HEK293 (cell line): Measurements from ENCODE around the gene TTN.

Experiments
- MYNN ChIP-seq: fragments of 450-650 bp; formaldehyde crosslinking; IDR thresholded peaks from 2 replicates; pipeline ENCODE4 v1.5.1; 2016; ENCODE audit warnings: missing biosample characterization, missing genetic modification characterization, borderline replicate concordance
- TRIM28 ChIP-seq: IDR thresholded peaks from 2 replicates; pipeline ENCODE4 v1.6.1; 2011; ENCODE audit warnings: low read length, control low read depth, borderline replicate concordance
- ZNF391 ChIP-seq: fragments of 450-650 bp; formaldehyde crosslinking; IDR thresholded peaks from 2 replicates; pipeline ENCODE4 v1.5.1; 2016; ENCODE audit warnings: low read depth, missing biosample characterization, missing genetic modification characterization, borderline replicate concordance
- ZNF621 ChIP-seq: fragments of 450-650 bp; formaldehyde crosslinking; IDR thresholded peaks from 2 replicates; pipeline ENCODE4 v1.5.1; 2017; ENCODE audit warnings: missing biosample characterization, missing genetic modification characterization
- TF ChIP-seq, protein P1 (sequence below): fragments of 450-650 bp; formaldehyde crosslinking; IDR thresholded peaks from 2 replicates; pipeline ENCODE4 v1.5.1; 2016; ENCODE audit warnings: missing biosample characterization, missing genetic modification characterization

DNA sequence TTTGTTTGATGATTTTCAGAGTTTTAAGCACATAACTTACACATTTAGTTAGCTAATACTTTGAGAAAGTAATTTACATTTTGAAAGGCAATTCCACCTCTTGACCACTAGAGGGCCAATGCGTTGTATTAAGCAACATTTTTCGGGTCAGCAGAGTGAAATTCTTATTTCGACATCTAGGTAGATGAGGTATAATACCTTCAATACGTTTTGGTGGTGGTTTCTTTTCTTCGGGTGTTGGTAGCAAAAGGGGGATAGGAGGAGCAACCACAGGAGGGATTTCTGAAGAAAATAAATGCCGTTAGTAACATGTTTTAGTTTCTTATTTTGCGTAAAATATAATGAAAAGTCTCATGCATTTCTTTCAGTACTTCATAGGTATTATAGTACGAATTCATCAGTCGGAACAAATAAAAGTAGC, 106.3 kb downstream of the TTN start:
- TF ChIP-seq, protein P1, sequence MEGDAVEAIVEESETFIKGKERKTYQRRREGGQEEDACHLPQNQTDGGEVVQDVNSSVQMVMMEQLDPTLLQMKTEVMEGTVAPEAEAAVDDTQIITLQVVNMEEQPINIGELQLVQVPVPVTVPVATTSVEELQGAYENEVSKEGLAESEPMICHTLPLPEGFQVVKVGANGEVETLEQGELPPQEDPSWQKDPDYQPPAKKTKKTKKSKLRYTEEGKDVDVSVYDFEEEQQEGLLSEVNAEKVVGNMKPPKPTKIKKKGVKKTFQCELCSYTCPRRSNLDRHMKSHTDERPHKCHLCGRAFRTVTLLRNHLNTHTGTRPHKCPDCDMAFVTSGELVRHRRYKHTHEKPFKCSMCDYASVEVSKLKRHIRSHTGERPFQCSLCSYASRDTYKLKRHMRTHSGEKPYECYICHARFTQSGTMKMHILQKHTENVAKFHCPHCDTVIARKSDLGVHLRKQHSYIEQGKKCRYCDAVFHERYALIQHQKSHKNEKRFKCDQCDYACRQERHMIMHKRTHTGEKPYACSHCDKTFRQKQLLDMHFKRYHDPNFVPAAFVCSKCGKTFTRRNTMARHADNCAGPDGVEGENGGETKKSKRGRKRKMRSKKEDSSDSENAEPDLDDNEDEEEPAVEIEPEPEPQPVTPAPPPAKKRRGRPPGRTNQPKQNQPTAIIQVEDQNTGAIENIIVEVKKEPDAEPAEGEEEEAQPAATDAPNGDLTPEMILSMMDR (tag by site-specific recombination), result peak; percentile 54
- TF ChIP-seq ZNF391 (no peak), ZNF621 (tag by site-specific recombination) (no peak), MYNN (no peak), TRIM28 (no peak)
